Fibroblast of skin of left biceps (primary cell): ENCODE results near the gene NEAT1.
"Not testable (repeated sequence)": the region's sequence is repeated elsewhere in the genome, so short reads cannot be mapped to it uniquely, and the experiment has no call there.

Experiments
- DNase-seq, 2 experiments: peaks; one replicate each; pipeline ENCODE4 v3.0.0-alpha.2; 2013; ENCODE audit warnings: low read depth in 2 of 2

Gene NEAT1

GRCh38 chr11:65404638-65405339 is 17.8 kb upstream of the NEAT1 start:
- DNase-seq: no peak

GRCh38 chr11:65410936-65411680 is 11.5 kb upstream of the NEAT1 start:
- no peak for DNase-seq

GRCh38 chr11:65411681-65412070 is 10.9 kb upstream of the NEAT1 start:
- DNase-seq: no peak

- no peak for DNase-seq
These were observed 10.1 kb upstream of the NEAT1 start for GRCh38 chr11:65412271-65413076.

GRCh38 chr11:65413077-65413664 is 9.4 kb upstream of the NEAT1 start:
- DNase-seq: not testable (repeated sequence)

GRCh38 chr11:65414776-65415498 is 7.7 kb upstream of the NEAT1 start:
- no peak for DNase-seq

GRCh38 chr11:65415499-65416340 is 6.9 kb upstream of the NEAT1 start:
- no peak for DNase-seq

GRCh38 chr11:65416341-65416824 is 6.2 kb upstream of the NEAT1 start:
- DNase-seq: no peak

GRCh38 chr11:65416841-65417701 is 5.5 kb upstream of the NEAT1 start:
- no peak for DNase-seq

GRCh38 chr11:65417702-65418430 is 4.7 kb upstream of the NEAT1 start:
- DNase-seq: no peak

- DNase-seq: no peak
These were observed 4.2 kb upstream of the NEAT1 start for GRCh38 chr11:65418431-65418680.

GRCh38 chr11:65418681-65419459 is 3.7 kb upstream of the NEAT1 start:
- peak; percentile 75 to 79 for DNase-seq

- DNase-seq: no peak
These were observed 3.2 kb upstream of the NEAT1 start for GRCh38 chr11:65419460-65419771.

GRCh38 chr11:65419772-65420481 is 2.7 kb upstream of the NEAT1 start:
- peak; percentile 62 for DNase-seq

- DNase-seq: no peak
These were observed 2.1 kb upstream of the NEAT1 start for GRCh38 chr11:65420506-65420905.

- DNase-seq: peak; percentile 91
These were observed 1.4 kb upstream of the NEAT1 start for GRCh38 chr11:65420979-65421793.
